Stomach (tissue), 9 donors: Measurements from ENCODE around the gene DLEC1. TPM values are rescaled to one million over a fixed set of nuclear protein-coding genes. Genes with fewer than 3 reads are reported as not detected.
"Not testable (repeated sequence)": the region's sequence is repeated elsewhere in the genome, so short reads cannot be mapped to it uniquely, and the experiment has no call there.

ENCODE experiments used
- DNase-seq, 2 donors: peaks; one replicate each; pipeline versions ENCODE4 v3.0.0 to v3.0.0-alpha.2; 2013 to 2019
- H3K27ac ChIP-seq, 5 donors: fragments of 200-600 bp in 4 of 5; sonication (generic) in 4 of 5; one replicate each; pipeline ENCODE4 v1.5.1; 2013 to 2019; ENCODE audit warnings: mild to moderate bottlenecking in 1 of 5, moderate library complexity in 1 of 5
- H3K27me3 ChIP-seq, 3 donors: fragments of 200-600 bp; sonication (generic); one replicate each; pipeline ENCODE4 v1.5.1; 2017 to 2019; ENCODE audit warnings: mixed run types in 1 of 3
- H3K36me3 ChIP-seq, 4 donors: fragments of 200-600 bp; sonication (generic); 1 replicate in 3 of 4; 2 replicates in 1 of 4; pipeline ENCODE4 v1.5.1; 2016 to 2019
- H3K4me1 ChIP-seq, 4 donors: fragments of 200-600 bp; sonication (generic); one replicate each; pipeline ENCODE4 v1.5.1; 2016 to 2019
- H3K4me3 ChIP-seq, 4 donors: fragments of 200-600 bp; sonication (generic) in 3 of 4; one replicate each; pipeline ENCODE4 v1.5.1; 2016 to 2019; ENCODE audit warnings: mild to moderate bottlenecking in 1 of 4
- H3K9me3 ChIP-seq, 4 donors: fragments of 200-600 bp; sonication (generic); one replicate each; pipeline ENCODE4 v1.5.1; 2016 to 2019
- CTCF ChIP-seq, 7 experiments: fragments of 450-650 bp in 4 of 7; fragments of 200-600 bp in 3 of 7; sonication (generic) in 3 of 7; IDR thresholded peaks; one replicate each; pipeline ENCODE4 v1.5.1; 2016 to 2019; ENCODE audit warnings: antibody characterized with exemption in 7 of 7, control low read depth in 2 of 7, mild to moderate bottlenecking in 1 of 7
- EP300 ChIP-seq: sonication (generic); formaldehyde crosslinking; IDR thresholded peaks from one replicate; pipeline ENCODE4 v1.6.1; 2017; ENCODE audit warnings: antibody characterized with exemption
- POLR2A ChIP-seq, 4 donors: fragments of 450-650 bp; IDR thresholded peaks; one replicate each; pipeline ENCODE4 v1.6.1; 2016; ENCODE audit warnings: antibody characterized with exemption in 4 of 4, control low read depth in 2 of 4, mild to moderate bottlenecking in 1 of 4, moderate library complexity in 1 of 4
- POLR2AphosphoS5 ChIP-seq, 3 donors: sonication (generic); formaldehyde crosslinking; IDR thresholded peaks; one replicate each; pipeline ENCODE4 v1.6.1; 2016; ENCODE audit warnings: antibody characterized with exemption in 3 of 3
- WGBS, 5 donors: extraction: QIAGEN DNeasy Blood & Tissue Kit in 3 of 5; methylation state at CpG; one replicate each; pipeline versions ENCODE4 v1.1.5 to v1.1.7; 2013 to 2018; 5-methylcytosine and 5-hydroxymethylcytosine counted together
- intact Hi-C: fragments of 100-400 bp; cut with DNase I; formaldehyde crosslinking; loops from one replicate; pipeline ENCODE4 v1.15.1; 2023; ENCODE audit warnings: low total_unique reads
- polyA plus RNA-seq, 3 donors: library from polyadenylated mRNA; stranded (reverse); fragments of 200-250 nt; gene quantifications; one replicate each; pipeline ENCODE4 v1.2.3, GENCODE V29; 2013
- total RNA-seq, 5 donors: library from RNA; depleted of rRNA; stranded (reverse); fragments of >200 nt; gene quantifications; one replicate each; pipeline versions ENCODE4 v1.1.0 to v1.2.3, GENCODE V29; 2014 to 2016
- donor health status: healthy with polysubstance abuse.
- donor health status: Bipolar disorder and iron deficiency.
- donor health status: healthy.

Gene DLEC1
- total and polyA plus RNA-seq, 8 donors, result 0.12 to 1.5 (median 0.31) TPM; not detected in 3

GRCh38 chr3:38059591-38059990, 20.6 kb downstream of the DLEC1 start:
- TF ChIP-seq POLR2A (IDR thresholded peaks at IDR 0.05) (no peak), EP300 (no peak), POLR2AphosphoS5 (IDR thresholded peaks at IDR 0.05) (no peak), CTCF (IDR thresholded peaks at IDR 0.05) (no peak)
- no peaks in the 10 kb centered on the region for H3K4me1 ChIP-seq
- H3K36me3 ChIP-seq, result no peaks in the 10 kb centered on the region
- no peak overlapping the region for H3K4me3 ChIP-seq
- no peaks in the 10 kb centered on the region for H3K27me3 ChIP-seq
- DNase-seq, result no peak
- 80 to 92% (median 84%) methylated on average over 7 of the region's 7 CpGs for WGBS, 5 donors
- no peaks in the 10 kb centered on the region for H3K9me3 ChIP-seq
- no peak overlapping the region for H3K27ac ChIP-seq
- intact Hi-C loops, result no loop called here

GRCh38 chr3:38062809-38063208, 23.8 kb downstream of the DLEC1 start:
- no peak for DNase-seq
- 69 to 84% (median 80%) methylated on average over 2 of the region's 2 CpGs for WGBS, 5 donors
- H3K27me3 ChIP-seq, result no peaks in the 10 kb centered on the region
- no peaks in the 10 kb centered on the region for H3K4me1 ChIP-seq
- intact Hi-C loops, result no loop called here
- no peaks in the 10 kb centered on the region for H3K9me3 ChIP-seq
- H3K27ac ChIP-seq, result no peak overlapping the region
- TF ChIP-seq CTCF (IDR thresholded peaks at IDR 0.05), result no peak
- no peak for TF ChIP-seq POLR2AphosphoS5 (IDR thresholded peaks at IDR 0.05)
- TF ChIP-seq EP300, result no peak
- TF ChIP-seq POLR2A (IDR thresholded peaks at IDR 0.05), result no peak
- H3K36me3 ChIP-seq, result no peaks in the 10 kb centered on the region
- no peak overlapping the region for H3K4me3 ChIP-seq

GRCh38 chr3:38064453-38064852, 25.4 kb downstream of the DLEC1 start:
- intact Hi-C loops, DNase-seq: not testable (repeated sequence)

GRCh38 chr3:38067508-38068233, 28.7 kb downstream of the DLEC1 start:
- no peaks in the 10 kb centered on the region for H3K9me3 ChIP-seq
- no peak overlapping the region for H3K4me3 ChIP-seq
- no peak overlapping the region for H3K27ac ChIP-seq
- no peak for DNase-seq
- no peak for TF ChIP-seq EP300
- no peak for TF ChIP-seq POLR2AphosphoS5 (IDR thresholded peaks at IDR 0.05)
- no peak for TF ChIP-seq POLR2A (IDR thresholded peaks at IDR 0.05)
- TF ChIP-seq CTCF (IDR thresholded peaks at IDR 0.05), result no peak
- no peaks in the 10 kb centered on the region for H3K4me1 ChIP-seq
- intact Hi-C loops, result no loop called here
- no peaks in the 10 kb centered on the region for H3K36me3 ChIP-seq
- 88 to 95% (median 92%) methylated on average over 6 of the region's 6 CpGs for WGBS, 5 donors
- no peaks in the 10 kb centered on the region for H3K27me3 ChIP-seq

More at GRCh38 chr3:38064453-38064852, 25.4 kb downstream of the DLEC1 start:
- H3K27ac ChIP-seq, H3K9me3 ChIP-seq, H3K36me3 ChIP-seq, H3K27me3 ChIP-seq, H3K4me3 ChIP-seq, H3K4me1 ChIP-seq: not testable (repeated sequence)
- WGBS, 5 donors, result 92 to 99% (median 96%) methylated on average over 11 to 32 of the region's 32 CpGs

- Histone ChIP-seq H3K27ac (no peak overlapping the region), H3K4me1 (no peaks in the 10 kb centered on the region), H3K9me3 (no peaks in the 10 kb centered on the region), H3K27me3 (no peaks in the 10 kb centered on the region), H3K36me3 (no peaks in the 10 kb centered on the region), H3K4me3 (no peak overlapping the region)
- DNase-seq, result no peak
- intact Hi-C loops, result no loop called here
- WGBS, 5 donors, result 64 to 93% (median 83%) methylated on average over 2 of the region's 2 CpGs
- TF ChIP-seq EP300 (no peak), CTCF (IDR thresholded peaks at IDR 0.05) (no peak), POLR2AphosphoS5 (IDR thresholded peaks at IDR 0.05) (no peak), POLR2A (IDR thresholded peaks at IDR 0.05) (no peak)
Measured at GRCh38 chr3:38070013-38070412, 31.0 kb downstream of the DLEC1 start.

- intact Hi-C loops, H3K4me3 ChIP-seq, H3K36me3 ChIP-seq, H3K4me1 ChIP-seq, H3K27ac ChIP-seq, H3K27me3 ChIP-seq, H3K9me3 ChIP-seq, DNase-seq: not testable (repeated sequence)
- WGBS, 5 donors, result 29 to 91% (median 61%) methylated on average over 1 to 3 of the region's 3 CpGs
Measured at GRCh38 chr3:38077073-38077472, 38.1 kb downstream of the DLEC1 start.

- H3K4me1 ChIP-seq, H3K36me3 ChIP-seq, H3K27me3 ChIP-seq, H3K4me3 ChIP-seq, intact Hi-C loops, H3K27ac ChIP-seq, DNase-seq: not testable (repeated sequence)
- 90 to 96% (median 95%) methylated on average over 9 to 11 of the region's 16 CpGs for WGBS, 5 donors
- H3K9me3 ChIP-seq, result peaks cover 0 to 25% (median 0%) of the 10 kb centered on the region in 4 donors
Measured at GRCh38 chr3:38082296-38082695, 43.3 kb downstream of the DLEC1 start.
